GM12878 (cell line): ENCODE measurements around the gene LYPD5. TPM values are rescaled to one million over a fixed set of nuclear protein-coding genes. Genes with fewer than 3 reads are reported as not detected.
A peak's percentile ranks its signal among the peaks of the same experiment; 100 is the strongest.

Source experiments
- CREM ChIP-seq: IDR thresholded peaks from 2 replicates; pipeline ENCODE4 v1.6.1; 2014; ENCODE audit warnings: antibody characterized with exemption, low read depth
- HDAC6 ChIP-seq: fragments of 200-600 bp; sonication (generic); IDR thresholded peaks from one replicate; pipeline ENCODE4 v1.8.0; 2017; ENCODE audit warnings: antibody characterized with exemption; ENCODE audit not compliant: unreplicated experiment
- LARP7 ChIP-seq: fragments of 450-650 bp; IDR thresholded peaks from 2 replicates; pipeline ENCODE4 v1.6.1; 2017; ENCODE audit warnings: mild to moderate bottlenecking
- NRF1 ChIP-seq: conservative IDR thresholded peaks from 2 replicates; pipeline ENCODE4 v1.6.1; 2011; ENCODE audit warnings: mild to moderate bottlenecking, low read depth, low read length, improper control_type of control experiment
- RCOR1 ChIP-seq: conservative IDR thresholded peaks from 2 replicates; pipeline ENCODE4 v1.6.1; 2012; ENCODE audit warnings: low read depth, low read length, improper control_type of control experiment
- SREBF1 ChIP-seq: IDR thresholded peaks from 2 replicates; pipeline ENCODE4 v1.6.1; 2012; ENCODE audit warnings: mild to moderate bottlenecking, low read length
- STAT3 ChIP-seq: IDR thresholded peaks from 2 replicates; pipeline ENCODE4 v1.6.1; 2011; ENCODE audit warnings: low read depth, low read length, improper control_type of control experiment
- SUPT20H ChIP-seq: IDR thresholded peaks from 2 replicates; pipeline ENCODE4 v1.6.1; 2011; ENCODE audit warnings: low read depth, mild to moderate bottlenecking, low read length, moderate library complexity, borderline replicate concordance; ENCODE audit not compliant: control insufficient read depth
- YBX1 ChIP-seq: fragments of 450-650 bp; IDR thresholded peaks from 2 replicates; pipeline ENCODE4 v1.6.1; 2016; ENCODE audit warnings: antibody characterized with exemption
- polyA plus RNA-seq, 11 experiments: library from polyadenylated mRNA; depleted of rRNA in 4 of 11; unstranded in 6 of 11; stranded (reverse) in 5 of 11; fragments of >200 nt; fragmentation: Nextera tagmentation in 4 of 11; fragmentation: Illumina TruSeq in 1 of 11; extraction: Ambion mirVana in 4 of 11; extraction: Trizol in 1 of 11; gene quantifications; 1 replicate in 1 of 11; 2 replicates in 10 of 11; pipeline versions ENCODE4 v1.2.1 to v1.2.3, GENCODE V29; 2011 to 2016; ENCODE audit warnings: inconsistent platforms in 2 of 11, missing spikeins in 2 of 11, low read depth in 1 of 11
- total RNA-seq, 4 experiments: library from RNA; depleted of rRNA in 3 of 4; stranded (reverse); fragments of >200 nt in 3 of 4; fragmentation: Illumina TruSeq in 1 of 4; extraction: Trizol in 1 of 4; gene quantifications; 2 replicates each; pipeline versions ENCODE4 v1.2.1 to v1.2.3, GENCODE V29; 2013 to 2021
- TF ChIP-seq, protein P1 (sequence below): fragments of 450-650 bp; IDR thresholded peaks from 2 replicates; pipeline ENCODE4 v1.6.1; 2017; ENCODE audit warnings: borderline replicate concordance
- TF ChIP-seq, protein P2 (sequence below): IDR thresholded peaks from 2 replicates; pipeline ENCODE4 v1.6.1; 2011; ENCODE audit warnings: low read depth, low read length, improper control_type of control experiment, borderline replicate concordance
- TF ChIP-seq, protein P3 (sequence below): IDR thresholded peaks from 2 replicates; pipeline ENCODE4 v1.6.1; 2012; ENCODE audit warnings: improper control_type of control experiment, low read depth, low read length; ENCODE audit not compliant: insufficient replicate concordance
- TF ChIP-seq, protein P4 (sequence below): fragments of 450-650 bp; formaldehyde crosslinking; IDR thresholded peaks from 2 replicates; pipeline ENCODE4 v1.4.0; 2020; ENCODE audit warnings: mild to moderate bottlenecking, moderate library complexity
- TF ChIP-seq, protein P5 (sequence below): fragments of 450-650 bp; formaldehyde crosslinking; IDR thresholded peaks from 2 replicates; pipeline ENCODE4 v1.5.0; 2022; ENCODE audit warnings: mild to moderate bottlenecking, missing genetic modification characterization

Gene LYPD5
- total and polyA plus RNA-seq, 10 of the 15 experiments (the other 5 are each of a cell fraction or from before 2014, with no cell fraction given): 0.04 to 2.2 (median 0.69) TPM; not detected in 1

DNA sequence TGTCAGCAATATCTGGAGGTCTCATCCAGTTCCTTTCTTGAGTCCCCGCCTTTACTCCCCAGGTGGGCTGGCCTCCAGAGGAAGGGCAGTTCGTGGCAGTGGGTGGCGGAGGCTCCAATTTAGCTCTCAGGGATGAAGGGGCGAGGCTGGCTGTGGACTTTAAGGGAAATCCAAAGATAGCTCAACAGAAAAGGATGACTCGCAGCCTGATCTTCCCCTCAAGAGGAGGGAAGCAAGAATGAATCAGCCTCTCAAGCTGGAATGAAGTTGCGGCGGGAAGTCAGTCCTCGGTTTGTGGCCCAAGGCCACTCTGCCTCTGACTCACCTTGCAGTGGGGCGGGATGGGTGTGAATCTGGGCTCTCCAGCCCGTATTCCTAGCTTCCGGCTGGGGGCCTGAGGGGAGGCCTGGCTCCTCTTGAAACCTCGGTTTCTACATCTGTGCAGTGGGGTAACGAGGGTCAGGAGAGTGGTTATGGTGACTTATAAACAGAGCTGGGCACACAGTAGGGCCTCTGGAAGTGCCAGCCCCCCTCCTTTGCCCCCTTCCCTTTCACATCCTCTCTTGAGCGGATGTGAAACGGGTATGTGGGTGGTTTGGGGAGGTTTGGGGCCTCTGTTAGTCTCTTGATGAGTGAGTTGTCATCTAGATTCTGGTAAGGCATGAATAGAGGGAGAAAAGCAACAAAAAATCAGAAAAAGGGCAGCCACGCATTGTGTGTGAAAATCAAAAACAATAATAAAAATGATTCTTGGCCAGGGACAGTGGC, 37.0 kb downstream of the LYPD5 start (continued):
- TF ChIP-seq YBX1: no peak
- TF ChIP-seq RCOR1: peak; percentile 99
- TF ChIP-seq, protein P1, sequence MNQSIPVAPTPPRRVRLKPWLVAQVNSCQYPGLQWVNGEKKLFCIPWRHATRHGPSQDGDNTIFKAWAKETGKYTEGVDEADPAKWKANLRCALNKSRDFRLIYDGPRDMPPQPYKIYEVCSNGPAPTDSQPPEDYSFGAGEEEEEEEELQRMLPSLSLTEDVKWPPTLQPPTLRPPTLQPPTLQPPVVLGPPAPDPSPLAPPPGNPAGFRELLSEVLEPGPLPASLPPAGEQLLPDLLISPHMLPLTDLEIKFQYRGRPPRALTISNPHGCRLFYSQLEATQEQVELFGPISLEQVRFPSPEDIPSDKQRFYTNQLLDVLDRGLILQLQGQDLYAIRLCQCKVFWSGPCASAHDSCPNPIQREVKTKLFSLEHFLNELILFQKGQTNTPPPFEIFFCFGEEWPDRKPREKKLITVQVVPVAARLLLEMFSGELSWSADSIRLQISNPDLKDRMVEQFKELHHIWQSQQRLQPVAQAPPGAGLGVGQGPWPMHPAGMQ: peak; percentile 38; the same call in 1 of the 2 replicates
- TF ChIP-seq, protein P2, sequence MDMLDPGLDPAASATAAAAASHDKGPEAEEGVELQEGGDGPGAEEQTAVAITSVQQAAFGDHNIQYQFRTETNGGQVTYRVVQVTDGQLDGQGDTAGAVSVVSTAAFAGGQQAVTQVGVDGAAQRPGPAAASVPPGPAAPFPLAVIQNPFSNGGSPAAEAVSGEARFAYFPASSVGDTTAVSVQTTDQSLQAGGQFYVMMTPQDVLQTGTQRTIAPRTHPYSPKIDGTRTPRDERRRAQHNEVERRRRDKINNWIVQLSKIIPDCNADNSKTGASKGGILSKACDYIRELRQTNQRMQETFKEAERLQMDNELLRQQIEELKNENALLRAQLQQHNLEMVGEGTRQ: no peak
- TF ChIP-seq LARP7: peak; percentile 91
- TF ChIP-seq NRF1: no peak
- no peak for TF ChIP-seq SREBF1
- peak; percentile 97 for TF ChIP-seq STAT3
- TF ChIP-seq, protein P3, sequence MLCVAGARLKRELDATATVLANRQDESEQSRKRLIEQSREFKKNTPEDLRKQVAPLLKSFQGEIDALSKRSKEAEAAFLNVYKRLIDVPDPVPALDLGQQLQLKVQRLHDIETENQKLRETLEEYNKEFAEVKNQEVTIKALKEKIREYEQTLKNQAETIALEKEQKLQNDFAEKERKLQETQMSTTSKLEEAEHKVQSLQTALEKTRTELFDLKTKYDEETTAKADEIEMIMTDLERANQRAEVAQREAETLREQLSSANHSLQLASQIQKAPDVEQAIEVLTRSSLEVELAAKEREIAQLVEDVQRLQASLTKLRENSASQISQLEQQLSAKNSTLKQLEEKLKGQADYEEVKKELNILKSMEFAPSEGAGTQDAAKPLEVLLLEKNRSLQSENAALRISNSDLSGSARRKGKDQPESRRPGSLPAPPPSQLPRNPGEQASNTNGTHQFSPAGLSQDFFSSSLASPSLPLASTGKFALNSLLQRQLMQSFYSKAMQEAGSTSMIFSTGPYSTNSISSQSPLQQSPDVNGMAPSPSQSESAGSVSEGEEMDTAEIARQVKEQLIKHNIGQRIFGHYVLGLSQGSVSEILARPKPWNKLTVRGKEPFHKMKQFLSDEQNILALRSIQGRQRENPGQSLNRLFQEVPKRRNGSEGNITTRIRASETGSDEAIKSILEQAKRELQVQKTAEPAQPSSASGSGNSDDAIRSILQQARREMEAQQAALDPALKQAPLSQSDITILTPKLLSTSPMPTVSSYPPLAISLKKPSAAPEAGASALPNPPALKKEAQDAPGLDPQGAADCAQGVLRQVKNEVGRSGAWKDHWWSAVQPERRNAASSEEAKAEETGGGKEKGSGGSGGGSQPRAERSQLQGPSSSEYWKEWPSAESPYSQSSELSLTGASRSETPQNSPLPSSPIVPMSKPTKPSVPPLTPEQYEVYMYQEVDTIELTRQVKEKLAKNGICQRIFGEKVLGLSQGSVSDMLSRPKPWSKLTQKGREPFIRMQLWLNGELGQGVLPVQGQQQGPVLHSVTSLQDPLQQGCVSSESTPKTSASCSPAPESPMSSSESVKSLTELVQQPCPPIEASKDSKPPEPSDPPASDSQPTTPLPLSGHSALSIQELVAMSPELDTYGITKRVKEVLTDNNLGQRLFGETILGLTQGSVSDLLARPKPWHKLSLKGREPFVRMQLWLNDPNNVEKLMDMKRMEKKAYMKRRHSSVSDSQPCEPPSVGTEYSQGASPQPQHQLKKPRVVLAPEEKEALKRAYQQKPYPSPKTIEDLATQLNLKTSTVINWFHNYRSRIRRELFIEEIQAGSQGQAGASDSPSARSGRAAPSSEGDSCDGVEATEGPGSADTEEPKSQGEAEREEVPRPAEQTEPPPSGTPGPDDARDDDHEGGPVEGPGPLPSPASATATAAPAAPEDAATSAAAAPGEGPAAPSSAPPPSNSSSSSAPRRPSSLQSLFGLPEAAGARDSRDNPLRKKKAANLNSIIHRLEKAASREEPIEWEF: peak; percentile 33
- no peak for TF ChIP-seq SUPT20H
- TF ChIP-seq CREM: peak; percentile 95
- TF ChIP-seq, protein P4, sequence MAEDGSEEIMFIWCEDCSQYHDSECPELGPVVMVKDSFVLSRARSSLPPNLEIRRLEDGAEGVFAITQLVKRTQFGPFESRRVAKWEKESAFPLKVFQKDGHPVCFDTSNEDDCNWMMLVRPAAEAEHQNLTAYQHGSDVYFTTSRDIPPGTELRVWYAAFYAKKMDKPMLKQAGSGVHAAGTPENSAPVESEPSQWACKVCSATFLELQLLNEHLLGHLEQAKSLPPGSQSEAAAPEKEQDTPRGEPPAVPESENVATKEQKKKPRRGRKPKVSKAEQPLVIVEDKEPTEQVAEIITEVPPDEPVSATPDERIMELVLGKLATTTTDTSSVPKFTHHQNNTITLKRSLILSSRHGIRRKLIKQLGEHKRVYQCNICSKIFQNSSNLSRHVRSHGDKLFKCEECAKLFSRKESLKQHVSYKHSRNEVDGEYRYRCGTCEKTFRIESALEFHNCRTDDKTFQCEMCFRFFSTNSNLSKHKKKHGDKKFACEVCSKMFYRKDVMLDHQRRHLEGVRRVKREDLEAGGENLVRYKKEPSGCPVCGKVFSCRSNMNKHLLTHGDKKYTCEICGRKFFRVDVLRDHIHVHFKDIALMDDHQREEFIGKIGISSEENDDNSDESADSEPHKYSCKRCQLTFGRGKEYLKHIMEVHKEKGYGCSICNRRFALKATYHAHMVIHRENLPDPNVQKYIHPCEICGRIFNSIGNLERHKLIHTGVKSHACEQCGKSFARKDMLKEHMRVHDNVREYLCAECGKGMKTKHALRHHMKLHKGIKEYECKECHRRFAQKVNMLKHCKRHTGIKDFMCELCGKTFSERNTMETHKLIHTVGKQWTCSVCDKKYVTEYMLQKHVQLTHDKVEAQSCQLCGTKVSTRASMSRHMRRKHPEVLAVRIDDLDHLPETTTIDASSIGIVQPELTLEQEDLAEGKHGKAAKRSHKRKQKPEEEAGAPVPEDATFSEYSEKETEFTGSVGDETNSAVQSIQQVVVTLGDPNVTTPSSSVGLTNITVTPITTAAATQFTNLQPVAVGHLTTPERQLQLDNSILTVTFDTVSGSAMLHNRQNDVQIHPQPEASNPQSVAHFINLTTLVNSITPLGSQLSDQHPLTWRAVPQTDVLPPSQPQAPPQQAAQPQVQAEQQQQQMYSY (CRISPR knock-in tag): no peak
- no peak for TF ChIP-seq HDAC6
- TF ChIP-seq, protein P5, sequence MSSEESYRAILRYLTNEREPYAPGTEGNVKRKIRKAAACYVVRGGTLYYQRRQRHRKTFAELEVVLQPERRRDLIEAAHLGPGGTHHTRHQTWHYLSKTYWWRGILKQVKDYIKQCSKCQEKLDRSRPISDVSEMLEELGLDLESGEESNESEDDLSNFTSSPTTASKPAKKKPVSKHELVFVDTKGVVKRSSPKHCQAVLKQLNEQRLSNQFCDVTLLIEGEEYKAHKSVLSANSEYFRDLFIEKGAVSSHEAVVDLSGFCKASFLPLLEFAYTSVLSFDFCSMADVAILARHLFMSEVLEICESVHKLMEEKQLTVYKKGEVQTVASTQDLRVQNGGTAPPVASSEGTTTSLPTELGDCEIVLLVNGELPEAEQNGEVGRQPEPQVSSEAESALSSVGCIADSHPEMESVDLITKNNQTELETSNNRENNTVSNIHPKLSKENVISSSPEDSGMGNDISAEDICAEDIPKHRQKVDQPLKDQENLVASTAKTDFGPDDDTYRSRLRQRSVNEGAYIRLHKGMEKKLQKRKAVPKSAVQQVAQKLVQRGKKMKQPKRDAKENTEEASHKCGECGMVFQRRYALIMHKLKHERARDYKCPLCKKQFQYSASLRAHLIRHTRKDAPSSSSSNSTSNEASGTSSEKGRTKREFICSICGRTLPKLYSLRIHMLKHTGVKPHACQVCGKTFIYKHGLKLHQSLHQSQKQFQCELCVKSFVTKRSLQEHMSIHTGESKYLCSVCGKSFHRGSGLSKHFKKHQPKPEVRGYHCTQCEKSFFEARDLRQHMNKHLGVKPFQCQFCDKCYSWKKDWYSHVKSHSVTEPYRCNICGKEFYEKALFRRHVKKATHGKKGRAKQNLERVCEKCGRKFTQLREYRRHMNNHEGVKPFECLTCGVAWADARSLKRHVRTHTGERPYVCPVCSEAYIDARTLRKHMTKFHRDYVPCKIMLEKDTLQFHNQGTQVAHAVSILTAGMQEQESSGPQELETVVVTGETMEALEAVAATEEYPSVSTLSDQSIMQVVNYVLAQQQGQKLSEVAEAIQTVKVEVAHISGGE (CRISPR knock-in tag): no peak
